ENCODE results near the gene SLC9A9.

DNA sequence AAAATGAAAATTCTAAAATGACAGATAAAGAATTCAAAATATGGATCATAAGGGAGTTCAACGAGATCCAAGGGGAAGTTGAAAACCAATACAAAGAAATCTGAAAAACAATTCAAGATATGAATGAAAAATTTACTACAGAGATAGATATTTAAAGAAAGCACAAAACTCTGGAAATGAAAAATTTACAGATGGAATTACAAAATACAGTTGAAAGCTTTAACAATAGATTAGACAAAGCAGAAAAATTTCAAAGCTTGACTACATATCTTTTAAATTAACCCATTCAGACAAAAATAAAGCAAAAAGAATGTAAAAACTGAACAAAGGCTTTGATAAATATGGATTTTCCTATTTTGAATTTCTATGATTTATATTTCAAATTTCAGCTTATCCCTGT lies 211.1 kb downstream of the SLC9A9 start:
- no peak for TF ChIP-seq GATA2 (CRISPR knock-in tag; IDR thresholded peaks at IDR 0.05)
- TF ChIP-seq RAD21 (IDR thresholded peaks at IDR 0.05; ENCODE audit: low read length): no peak
- no peak for TF ChIP-seq MEF2A (IDR thresholded peaks at IDR 0.05; ENCODE audit: borderline replicate concordance, low read depth)
- TF ChIP-seq, protein P1, sequence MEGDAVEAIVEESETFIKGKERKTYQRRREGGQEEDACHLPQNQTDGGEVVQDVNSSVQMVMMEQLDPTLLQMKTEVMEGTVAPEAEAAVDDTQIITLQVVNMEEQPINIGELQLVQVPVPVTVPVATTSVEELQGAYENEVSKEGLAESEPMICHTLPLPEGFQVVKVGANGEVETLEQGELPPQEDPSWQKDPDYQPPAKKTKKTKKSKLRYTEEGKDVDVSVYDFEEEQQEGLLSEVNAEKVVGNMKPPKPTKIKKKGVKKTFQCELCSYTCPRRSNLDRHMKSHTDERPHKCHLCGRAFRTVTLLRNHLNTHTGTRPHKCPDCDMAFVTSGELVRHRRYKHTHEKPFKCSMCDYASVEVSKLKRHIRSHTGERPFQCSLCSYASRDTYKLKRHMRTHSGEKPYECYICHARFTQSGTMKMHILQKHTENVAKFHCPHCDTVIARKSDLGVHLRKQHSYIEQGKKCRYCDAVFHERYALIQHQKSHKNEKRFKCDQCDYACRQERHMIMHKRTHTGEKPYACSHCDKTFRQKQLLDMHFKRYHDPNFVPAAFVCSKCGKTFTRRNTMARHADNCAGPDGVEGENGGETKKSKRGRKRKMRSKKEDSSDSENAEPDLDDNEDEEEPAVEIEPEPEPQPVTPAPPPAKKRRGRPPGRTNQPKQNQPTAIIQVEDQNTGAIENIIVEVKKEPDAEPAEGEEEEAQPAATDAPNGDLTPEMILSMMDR (IDR thresholded peaks at IDR 0.05): no peak
- TF ChIP-seq MAX (IDR thresholded peaks at IDR 0.05; ENCODE audit: low read depth): no peak
- no peak for TF ChIP-seq RCOR1 (IDR thresholded peaks at IDR 0.05; ENCODE audit: low read length)
- no peak for TF ChIP-seq JUND (IDR thresholded peaks at IDR 0.05)
- TF ChIP-seq CHD2 (IDR thresholded peaks at IDR 0.05; ENCODE audit: low read length, partially characterized antibody): no peak
- TF ChIP-seq ELF1 (IDR thresholded peaks at IDR 0.05): no peak

Measured in SK-N-SH (cell line).